ENCODE data around the gene TSPOAP1. TPM values are rescaled to one million over a fixed set of nuclear protein-coding genes. Genes with fewer than 3 reads are reported as not detected.

Gene TSPOAP1
- total RNA-seq, 2 experiments from 2014 or later: 21.1 to 24.1 TPM

GRCh38 chr17:58294034-58294433, 34.6 kb downstream of the TSPOAP1 start:
- ChIA-PET CTCF (interaction anchor here (2.2 kb wide), 1 partner anchor 10 kb away, joined by 15 read pairs; no protein-coding TSS in a partner anchor), POLR2A (no interaction called here)
- intact Hi-C loops (cut with micrococcal nuclease): no loop called here
- DNase-seq (no peak), ATAC-seq (no peak)
- TF ChIP-seq CTCF (IDR thresholded peaks at IDR 0.05): no peak
- Mint-ChIP-seq H3K27ac (no peak overlapping the region), H3K36me3 (ENCODE audit: low read depth) (no peaks in the 10 kb centered on the region), H3K4me1 (ENCODE audit: low read depth) (no peaks in the 10 kb centered on the region), H3K9me3 (no peaks in the 10 kb centered on the region), H3K27me3 (peaks cover 5% of the 10 kb centered on the region), H3K4me3 (no peak overlapping the region)

- intact Hi-C loops (cut with micrococcal nuclease): no loop called here
- no peak for TF ChIP-seq CTCF (IDR thresholded peaks at IDR 0.05)
- H3K27ac Mint-ChIP-seq: no peak overlapping the region
- no peaks in the 10 kb centered on the region for H3K9me3 Mint-ChIP-seq
- ATAC-seq (no peak), DNase-seq (no peak)
- POLR2A ChIA-PET: interaction anchor here (0.9 to 1.1 kb wide), 2 partner anchors 22 to 341 kb away, joined by 3 read pairs; no protein-coding TSS in a partner anchor
- CTCF ChIA-PET: no interaction called here
- peaks cover 9% of the 10 kb centered on the region for H3K27me3 Mint-ChIP-seq
- H3K36me3 Mint-ChIP-seq (ENCODE audit: low read depth): no peaks in the 10 kb centered on the region
- no peaks in the 10 kb centered on the region for H3K4me1 Mint-ChIP-seq (ENCODE audit: low read depth)
- H3K4me3 Mint-ChIP-seq: no peak overlapping the region
Observed at GRCh38 chr17:58291246-58291645, 37.3 kb downstream of the TSPOAP1 start.

GRCh38 chr17:58289869-58290268, 38.7 kb downstream of the TSPOAP1 start:
- POLR2A ChIA-PET: interaction anchor here (1.7 kb wide), 1 partner anchor 316 kb away, joined by 3 read pairs; no protein-coding TSS in a partner anchor
- Mint-ChIP-seq H3K27me3 (peaks cover 11% of the 10 kb centered on the region), H3K27ac (no peak overlapping the region), H3K4me1 (ENCODE audit: low read depth) (peaks cover 2% of the 10 kb centered on the region), H3K4me3 (no peak overlapping the region), H3K36me3 (ENCODE audit: low read depth) (no peaks in the 10 kb centered on the region), H3K9me3 (no peaks in the 10 kb centered on the region)
- CTCF ChIA-PET: no interaction called here
- intact Hi-C loops (cut with micrococcal nuclease): no loop called here
- DNase-seq: no peak
- ATAC-seq: no peak
- no peak for TF ChIP-seq CTCF (IDR thresholded peaks at IDR 0.05)

- Mint-ChIP-seq H3K4me3 (no peak overlapping the region), H3K4me1 (ENCODE audit: low read depth) (peaks cover 3% of the 10 kb centered on the region), H3K9me3 (no peaks in the 10 kb centered on the region), H3K27ac (peak overlapping the region; percentile 25), H3K27me3 (peaks cover 10% of the 10 kb centered on the region), H3K36me3 (ENCODE audit: low read depth) (no peaks in the 10 kb centered on the region)
- intact Hi-C loops (cut with micrococcal nuclease): no loop called here
- ChIA-PET CTCF (interaction anchor here (1.6 kb wide), 1 partner anchor 19 kb away, joined by 5 read pairs; no protein-coding TSS in a partner anchor), POLR2A (no interaction called here)
- DNase-seq: no peak
- ATAC-seq: no peak
- no peak for TF ChIP-seq CTCF (IDR thresholded peaks at IDR 0.05)
Observed at GRCh38 chr17:58285422-58285810, 43.2 kb downstream of the TSPOAP1 start.

GRCh38 chr17:58284613-58285421, 43.8 kb downstream of the TSPOAP1 start:
- Mint-ChIP-seq H3K27ac (peak overlapping the region; percentile 25), H3K36me3 (ENCODE audit: low read depth) (no peaks in the 10 kb centered on the region), H3K27me3 (peaks cover 8% of the 10 kb centered on the region), H3K4me3 (no peak overlapping the region), H3K4me1 (ENCODE audit: low read depth) (peaks cover 4% of the 10 kb centered on the region), H3K9me3 (no peaks in the 10 kb centered on the region)
- no peak for DNase-seq
- CTCF ChIA-PET: interaction anchor here (1.6 kb wide), 1 partner anchor 19 kb away, joined by 5 read pairs; no protein-coding TSS in a partner anchor
- intact Hi-C loops (cut with micrococcal nuclease): no loop called here
- no peak for ATAC-seq
- POLR2A ChIA-PET: no interaction called here
- no peak for TF ChIP-seq CTCF (IDR thresholded peaks at IDR 0.05)
